ENCODE results near the gene YRDC. TPM values are rescaled to one million over a fixed set of nuclear protein-coding genes. Genes with fewer than 3 reads are reported as not detected.

YRDC gene
- total and polyA plus RNA-seq, 2 donors from 2014 or later = 9.0 to 11.0 TPM

DNA sequence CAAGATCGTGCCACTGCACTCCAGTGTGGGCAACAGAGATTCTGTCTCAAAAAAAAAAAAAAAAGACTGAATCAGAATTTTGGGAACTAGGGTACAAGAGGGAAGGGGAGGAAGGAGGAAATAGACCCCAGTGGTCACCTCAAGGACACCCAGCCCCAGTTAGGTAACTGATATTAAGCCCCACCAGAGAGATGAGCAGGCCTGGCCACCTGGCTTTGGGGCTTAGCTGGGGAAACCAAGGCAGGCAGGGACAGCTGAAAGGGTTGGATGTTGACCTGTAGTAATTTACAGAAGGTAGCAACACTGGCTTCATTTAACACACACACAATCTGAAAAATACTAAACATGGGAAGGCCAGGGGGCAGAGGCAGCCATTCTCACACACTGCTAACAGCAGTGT lies 5.6 kb downstream of the YRDC start:
- Histone ChIP-seq H3K27me3 (ENCODE audit: control insufficient read depth, insufficient read depth, low read length) (no peaks in the 10 kb centered on the region), H3K4me1 (ENCODE audit: control insufficient read depth in 2 of 3, insufficient read depth in 2 of 3, low read depth in 1 of 3, low read length in 3 of 3) (peaks cover 0 to 9% (median 9%) of the 10 kb centered on the region in 3 donors), H3K9ac (ENCODE audit: low read length in 3 of 3) (no peak overlapping the region), H3K27ac (ENCODE audit: low read depth in 2 of 2, low read length in 2 of 2) (no peak overlapping the region), H3K4me3 (ENCODE audit: low read length in 3 of 3) (no peak overlapping the region), H3K36me3 (ENCODE audit: control insufficient read depth in 2 of 3, insufficient read depth in 3 of 3, low read length in 3 of 3) (peaks cover 4 to 32% (median 29%) of the 10 kb centered on the region in 3 donors), H3K9me3 (ENCODE audit: control insufficient read depth in 2 of 3, insufficient read depth in 1 of 3, low read length in 3 of 3) (no peaks in the 10 kb centered on the region)
- DNase-seq = no peak
- FAIRE-seq = no peak
- TF ChIP-seq, protein P1, sequence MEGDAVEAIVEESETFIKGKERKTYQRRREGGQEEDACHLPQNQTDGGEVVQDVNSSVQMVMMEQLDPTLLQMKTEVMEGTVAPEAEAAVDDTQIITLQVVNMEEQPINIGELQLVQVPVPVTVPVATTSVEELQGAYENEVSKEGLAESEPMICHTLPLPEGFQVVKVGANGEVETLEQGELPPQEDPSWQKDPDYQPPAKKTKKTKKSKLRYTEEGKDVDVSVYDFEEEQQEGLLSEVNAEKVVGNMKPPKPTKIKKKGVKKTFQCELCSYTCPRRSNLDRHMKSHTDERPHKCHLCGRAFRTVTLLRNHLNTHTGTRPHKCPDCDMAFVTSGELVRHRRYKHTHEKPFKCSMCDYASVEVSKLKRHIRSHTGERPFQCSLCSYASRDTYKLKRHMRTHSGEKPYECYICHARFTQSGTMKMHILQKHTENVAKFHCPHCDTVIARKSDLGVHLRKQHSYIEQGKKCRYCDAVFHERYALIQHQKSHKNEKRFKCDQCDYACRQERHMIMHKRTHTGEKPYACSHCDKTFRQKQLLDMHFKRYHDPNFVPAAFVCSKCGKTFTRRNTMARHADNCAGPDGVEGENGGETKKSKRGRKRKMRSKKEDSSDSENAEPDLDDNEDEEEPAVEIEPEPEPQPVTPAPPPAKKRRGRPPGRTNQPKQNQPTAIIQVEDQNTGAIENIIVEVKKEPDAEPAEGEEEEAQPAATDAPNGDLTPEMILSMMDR (IDR thresholded peaks at IDR 0.05; ENCODE audit: borderline replicate concordance, extremely low read depth, insufficient read depth) = no peak
- intact Hi-C loops (cut with DNase I) = no loop called here

DNA sequence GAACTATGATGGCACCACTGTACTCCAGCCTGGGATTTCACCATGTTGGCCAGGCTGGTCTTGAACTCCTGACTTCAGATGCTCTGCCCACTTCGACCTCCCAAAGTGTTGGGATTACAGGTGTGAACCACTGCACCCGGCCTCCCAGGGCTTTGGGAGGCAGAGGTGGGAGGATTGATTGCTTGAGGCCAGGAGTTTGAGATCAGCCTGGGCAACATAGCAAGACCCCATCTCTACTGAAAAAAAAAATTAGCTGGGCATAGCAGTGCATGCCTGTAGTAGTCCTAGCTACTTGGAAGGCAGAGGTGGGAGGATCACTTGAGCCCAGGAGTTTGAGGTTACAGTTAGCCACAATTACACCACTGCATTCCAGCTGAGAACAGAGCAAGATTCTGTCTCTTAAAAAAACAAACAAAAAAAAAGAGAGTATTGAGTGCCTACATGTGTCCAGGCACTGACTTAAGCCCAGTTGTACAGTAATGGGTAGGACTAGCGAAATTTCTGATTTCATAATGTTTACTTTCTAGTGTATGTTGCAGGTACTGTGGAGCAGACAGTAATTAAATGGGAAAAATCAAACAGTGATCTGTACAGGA lies 10.2 kb downstream of the YRDC start:
- no peak overlapping the region for H3K4me3 ChIP-seq (ENCODE audit: low read length in 3 of 3)

DNA sequence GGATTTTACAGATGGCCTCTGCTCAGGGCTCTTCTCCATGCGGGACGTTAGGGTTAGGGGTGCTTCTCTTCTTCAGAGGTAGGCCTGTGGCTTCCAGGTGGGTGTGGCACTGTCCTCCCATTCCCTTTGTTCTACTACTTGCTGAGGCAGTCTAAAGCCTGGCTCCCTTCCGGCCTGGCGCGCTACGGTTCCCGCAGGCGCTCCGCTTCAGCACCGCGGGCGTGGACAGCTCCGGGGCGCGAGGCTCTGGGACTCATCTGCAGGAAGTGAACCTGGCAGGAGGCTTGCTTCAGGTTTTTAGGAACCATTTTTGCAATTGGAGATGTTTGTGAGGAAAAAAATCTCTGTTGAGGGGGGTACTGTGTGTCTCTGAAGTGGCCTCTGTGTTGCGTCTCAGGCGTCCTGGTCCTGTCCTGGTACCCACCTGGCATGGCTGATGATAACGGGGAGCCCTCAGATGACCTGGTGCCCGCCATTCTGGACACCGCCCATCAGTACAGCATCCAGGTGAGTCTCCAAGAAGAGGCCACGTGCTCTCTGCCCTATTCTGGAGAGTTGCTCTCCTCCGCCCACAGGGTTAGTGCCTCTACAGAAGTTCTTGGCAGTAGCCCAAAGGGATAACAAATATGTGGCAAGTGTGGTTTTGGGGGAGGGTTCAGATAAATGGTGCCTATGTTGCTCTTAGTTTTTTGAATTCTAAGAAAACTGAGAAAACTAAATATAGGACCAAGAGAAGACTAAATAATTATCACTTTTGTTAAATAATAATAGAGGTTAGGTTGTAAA lies 12.5 kb downstream of the YRDC start:
- Histone ChIP-seq H3K9me3 (ENCODE audit: control insufficient read depth in 2 of 3, insufficient read depth in 1 of 3, low read length in 3 of 3) (no peaks in the 10 kb centered on the region), H3K4me1 (ENCODE audit: control insufficient read depth in 2 of 3, insufficient read depth in 2 of 3, low read depth in 1 of 3, low read length in 3 of 3) (no peaks in the 10 kb centered on the region), H3K9ac (ENCODE audit: low read length in 3 of 3) (no peak overlapping the region), H3K27me3 (ENCODE audit: control insufficient read depth, insufficient read depth, low read length) (no peaks in the 10 kb centered on the region), H3K27ac (ENCODE audit: low read depth in 2 of 2, low read length in 2 of 2) (no peak overlapping the region), H3K4me3 (ENCODE audit: low read length in 3 of 3) (no peak overlapping the region), H3K36me3 (ENCODE audit: control insufficient read depth in 2 of 3, insufficient read depth in 3 of 3, low read length in 3 of 3) (no peaks in the 10 kb centered on the region)
- peak; percentile 73 to 83 (median 80) for DNase-seq
- TF ChIP-seq, protein P1 (IDR thresholded peaks at IDR 0.05; ENCODE audit: borderline replicate concordance, extremely low read depth, insufficient read depth) = no peak
- FAIRE-seq = no peak
- intact Hi-C loops (cut with DNase I) = no loop called here

More for the DNA sequence above, 10.2 kb downstream of the YRDC start:
- no peak overlapping the region for H3K27ac ChIP-seq (ENCODE audit: low read depth in 2 of 2, low read length in 2 of 2)
- peaks cover 2 to 5% (median 4%) of the 10 kb centered on the region in 3 donors for H3K36me3 ChIP-seq (ENCODE audit: control insufficient read depth in 2 of 3, insufficient read depth in 3 of 3, low read length in 3 of 3)
- no peak for FAIRE-seq
- intact Hi-C loops (cut with DNase I) = no loop called here
- no peaks in the 10 kb centered on the region for H3K4me1 ChIP-seq (ENCODE audit: control insufficient read depth in 2 of 3, insufficient read depth in 2 of 3, low read depth in 1 of 3, low read length in 3 of 3)
- TF ChIP-seq, protein P1 (IDR thresholded peaks at IDR 0.05; ENCODE audit: borderline replicate concordance, extremely low read depth, insufficient read depth) = no peak
- H3K9ac ChIP-seq (ENCODE audit: low read length in 3 of 3) = no peak overlapping the region
- no peaks in the 10 kb centered on the region for H3K27me3 ChIP-seq (ENCODE audit: control insufficient read depth, insufficient read depth, low read length)
- H3K9me3 ChIP-seq (ENCODE audit: control insufficient read depth in 2 of 3, insufficient read depth in 1 of 3, low read length in 3 of 3) = no peaks in the 10 kb centered on the region
- no peak for DNase-seq
